Thyroid gland (tissue), 4 donors: ENCODE measurements around the gene MAP2K2.

Experiments
- POLR2A ChIP-seq, 2 donors: fragments of 450-650 bp; IDR thresholded peaks; one replicate each; pipeline ENCODE4 v1.6.1; 2017; ENCODE audit warnings: antibody characterized with exemption in 2 of 2, mild to moderate bottlenecking in 2 of 2, moderate library complexity in 1 of 2
- TF ChIP-seq, protein P1 (sequence below), 6 experiments: fragments of 200-600 bp in 3 of 6; fragments of 450-650 bp in 3 of 6; sonication (generic) in 3 of 6; IDR thresholded peaks; one replicate each; pipeline ENCODE4 v1.5.1; 2016 to 2019; ENCODE audit warnings: antibody characterized with exemption in 6 of 6, mild to moderate bottlenecking in 2 of 6, inconsistent platforms in 1 of 6, moderate library complexity in 1 of 6

- TF ChIP-seq, protein P1, sequence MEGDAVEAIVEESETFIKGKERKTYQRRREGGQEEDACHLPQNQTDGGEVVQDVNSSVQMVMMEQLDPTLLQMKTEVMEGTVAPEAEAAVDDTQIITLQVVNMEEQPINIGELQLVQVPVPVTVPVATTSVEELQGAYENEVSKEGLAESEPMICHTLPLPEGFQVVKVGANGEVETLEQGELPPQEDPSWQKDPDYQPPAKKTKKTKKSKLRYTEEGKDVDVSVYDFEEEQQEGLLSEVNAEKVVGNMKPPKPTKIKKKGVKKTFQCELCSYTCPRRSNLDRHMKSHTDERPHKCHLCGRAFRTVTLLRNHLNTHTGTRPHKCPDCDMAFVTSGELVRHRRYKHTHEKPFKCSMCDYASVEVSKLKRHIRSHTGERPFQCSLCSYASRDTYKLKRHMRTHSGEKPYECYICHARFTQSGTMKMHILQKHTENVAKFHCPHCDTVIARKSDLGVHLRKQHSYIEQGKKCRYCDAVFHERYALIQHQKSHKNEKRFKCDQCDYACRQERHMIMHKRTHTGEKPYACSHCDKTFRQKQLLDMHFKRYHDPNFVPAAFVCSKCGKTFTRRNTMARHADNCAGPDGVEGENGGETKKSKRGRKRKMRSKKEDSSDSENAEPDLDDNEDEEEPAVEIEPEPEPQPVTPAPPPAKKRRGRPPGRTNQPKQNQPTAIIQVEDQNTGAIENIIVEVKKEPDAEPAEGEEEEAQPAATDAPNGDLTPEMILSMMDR (IDR thresholded peaks at IDR 0.05), result no peak
- TF ChIP-seq POLR2A (IDR thresholded peaks at IDR 0.05), result no peak
Observed at GRCh38 chr19:4049432-4049831, 74.5 kb downstream of the MAP2K2 start.
